Esophagus squamous epithelium (tissue), 4 donors: ENCODE measurements around the gene MED13L.

Source experiments
- CTCF ChIP-seq, 6 experiments: fragments of 450-650 bp in 4 of 6; fragments of 200-600 bp in 2 of 6; sonication (generic) in 2 of 6; IDR thresholded peaks; one replicate each; pipeline ENCODE4 v1.5.1; 2016 to 2019; ENCODE audit warnings: antibody characterized with exemption in 6 of 6, mild to moderate bottlenecking in 4 of 6, moderate library complexity in 4 of 6
- POLR2A ChIP-seq, 4 donors: fragments of 450-650 bp; IDR thresholded peaks; one replicate each; pipeline ENCODE4 v1.6.1; 2017; ENCODE audit warnings: antibody characterized with exemption in 4 of 4, mild to moderate bottlenecking in 4 of 4, moderate library complexity in 3 of 4

- TF ChIP-seq CTCF (IDR thresholded peaks at IDR 0.05) (no peak), POLR2A (IDR thresholded peaks at IDR 0.05) (no peak)
These were observed 133.1 kb downstream of the MED13L start for GRCh38 chr12:116144384-116144783.
